Measurements from ENCODE around the gene CYP3A7.
"Not testable (repeated sequence)": the region's sequence is repeated elsewhere in the genome, so short reads cannot be mapped to it uniquely, and the experiment has no call there.

CYP3A7 gene

DNA sequence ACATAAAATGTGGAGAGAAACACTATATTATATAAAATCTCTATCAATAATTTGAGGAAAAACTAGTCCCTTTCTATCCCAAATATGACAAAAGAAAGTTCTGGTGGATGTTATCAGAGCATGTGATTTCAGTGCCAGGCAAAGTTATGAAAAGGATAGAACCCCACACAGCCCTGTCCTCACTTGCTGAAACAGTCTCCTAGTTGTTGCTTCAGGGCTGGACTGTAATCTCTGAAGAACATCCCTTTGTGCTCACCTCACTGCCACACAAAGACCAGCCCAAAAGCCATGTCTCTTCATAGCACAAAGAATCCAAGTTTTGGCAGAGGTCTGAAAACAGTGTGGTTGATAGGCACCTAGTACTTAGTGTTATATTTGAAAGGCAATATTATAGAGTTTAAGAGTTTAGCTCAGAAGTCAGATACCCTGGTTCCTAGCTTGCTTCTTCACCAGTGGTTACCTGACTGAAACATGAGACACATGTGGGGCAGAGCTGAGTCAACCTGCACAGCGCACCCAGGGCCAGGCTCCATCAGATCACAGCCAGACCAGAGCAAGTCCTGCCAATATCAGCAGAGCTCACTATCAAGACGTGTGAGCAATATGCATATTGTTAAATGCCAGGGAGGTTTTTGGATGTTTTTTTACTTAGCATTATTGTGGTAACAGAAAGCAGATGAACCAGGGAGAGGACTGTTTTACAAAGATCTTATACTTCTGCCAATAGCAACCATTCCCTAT lies 25.0 kb downstream of the CYP3A7 start:
- DNase-seq: no peak

DNA sequence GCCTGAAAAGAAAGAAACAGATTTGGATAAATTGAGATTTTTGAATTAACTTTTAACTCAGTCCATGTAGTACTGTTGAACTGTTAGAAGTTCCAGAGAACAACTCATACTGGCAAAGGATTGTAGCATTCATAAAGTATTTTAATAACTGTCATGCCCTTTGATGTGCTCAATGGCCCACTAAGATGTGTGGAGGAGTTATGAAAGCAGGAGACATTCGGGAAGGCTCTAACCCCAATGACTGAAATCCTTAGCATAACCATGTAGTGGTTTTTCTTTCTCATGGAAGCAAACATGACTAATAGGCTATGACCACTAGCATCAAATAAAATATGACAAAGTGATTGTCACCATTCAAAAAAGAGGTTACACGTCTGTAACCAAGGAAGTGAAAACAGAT lies 25.7 kb downstream of the CYP3A7 start:
- DNase-seq: no peak

DNA sequence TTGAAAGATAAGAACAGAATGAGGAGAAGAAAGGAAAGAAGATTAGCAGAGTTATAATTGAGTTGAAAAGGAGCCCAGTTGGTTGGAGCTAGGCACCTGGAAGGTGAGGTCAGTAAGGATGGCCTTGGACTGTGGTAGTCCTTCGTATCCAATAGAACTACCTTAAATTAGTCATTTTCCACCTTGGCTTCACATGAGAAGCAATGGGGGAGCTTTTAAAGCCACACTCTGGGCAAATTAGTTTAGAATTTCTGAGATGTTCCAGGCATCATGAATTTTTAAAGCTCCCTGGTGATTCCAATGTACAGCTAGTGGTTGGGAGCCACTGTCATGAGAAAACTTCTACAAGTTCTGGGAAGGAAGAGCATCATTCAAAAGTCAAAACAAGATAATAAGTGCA lies 27.9 kb downstream of the CYP3A7 start:
- DNase-seq: no peak

DNA sequence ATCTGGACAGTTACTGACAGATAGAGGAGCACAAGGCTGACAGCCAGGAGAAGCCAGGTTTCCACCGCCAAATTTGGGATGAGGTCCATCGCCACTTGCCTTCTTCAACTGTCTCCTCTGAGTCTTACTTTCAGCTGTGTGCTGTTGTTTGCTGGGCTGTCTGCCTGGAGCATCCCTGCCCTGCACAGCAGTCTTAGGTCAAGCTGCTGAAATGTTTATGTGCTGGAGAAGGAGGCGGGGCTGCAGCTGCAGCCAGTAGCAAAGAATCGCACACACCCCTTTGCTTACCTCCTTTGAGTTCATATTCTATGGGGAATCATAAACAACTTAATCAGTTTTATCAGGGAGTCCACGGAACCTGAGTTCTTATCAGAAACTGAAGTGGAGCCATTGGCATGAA lies 35.0 kb downstream of the CYP3A7 start:
- no peak for DNase-seq

DNA sequence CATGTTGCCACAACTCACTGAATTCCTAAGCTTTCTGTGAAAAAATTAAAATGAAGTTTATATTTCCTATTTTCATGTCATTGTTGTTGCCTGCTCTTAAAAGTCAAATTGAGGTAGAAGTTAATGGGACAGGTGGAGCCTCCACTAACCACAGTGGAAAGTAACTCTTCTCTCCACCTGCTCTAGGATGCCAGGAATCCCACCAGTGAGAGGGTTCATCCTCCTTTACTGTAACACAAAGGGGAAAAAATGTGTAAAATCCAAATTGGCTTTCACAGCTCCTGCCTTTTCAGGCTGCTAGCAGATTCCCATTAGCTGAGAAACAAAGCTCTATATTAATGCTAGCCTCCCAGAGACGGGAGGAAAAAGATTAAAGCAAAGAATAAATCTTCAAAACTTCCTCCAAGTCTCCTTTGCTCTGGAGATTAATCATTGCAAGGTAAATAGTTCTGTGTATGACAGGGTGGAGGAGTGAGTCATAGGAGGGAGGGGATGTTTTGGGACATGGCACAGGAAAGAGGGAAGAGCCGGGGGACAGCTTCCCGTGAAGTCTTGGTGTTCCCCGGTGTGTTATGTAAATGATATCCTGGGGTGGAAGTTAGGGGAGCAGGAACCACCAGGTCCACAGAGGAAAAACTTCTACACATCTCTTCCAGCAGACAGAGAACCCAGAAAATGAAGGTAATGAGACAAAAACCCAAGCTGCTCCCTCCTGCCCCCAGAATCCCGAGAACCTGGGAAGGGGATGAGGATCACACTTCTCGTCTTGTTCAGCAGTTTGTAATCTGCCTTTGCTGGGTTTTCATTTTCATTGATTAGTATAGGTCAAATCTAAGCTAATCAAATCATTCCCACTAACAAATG lies 35.9 kb downstream of the CYP3A7 start:
- DNase-seq: not testable (repeated sequence)

DNA sequence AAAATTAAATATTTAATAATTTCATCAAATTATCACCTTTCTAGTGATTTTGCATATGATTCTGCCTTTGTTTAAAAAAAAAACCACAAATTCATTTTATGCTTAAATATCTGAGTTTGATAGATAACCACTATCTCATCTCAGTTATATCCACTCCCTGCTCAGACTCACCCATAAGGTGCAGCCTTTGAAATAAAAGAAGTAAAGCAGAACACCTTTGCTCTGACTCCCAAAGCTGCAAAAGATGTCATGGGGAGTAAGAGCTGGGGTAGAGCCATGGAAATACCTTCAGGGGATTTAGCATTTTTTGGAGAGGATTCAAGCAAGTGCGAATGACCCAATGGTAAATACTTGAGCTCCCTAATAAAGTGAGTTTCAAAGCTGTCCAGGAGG lies 40.1 kb downstream of the CYP3A7 start:
- no peak for DNase-seq

DNA sequence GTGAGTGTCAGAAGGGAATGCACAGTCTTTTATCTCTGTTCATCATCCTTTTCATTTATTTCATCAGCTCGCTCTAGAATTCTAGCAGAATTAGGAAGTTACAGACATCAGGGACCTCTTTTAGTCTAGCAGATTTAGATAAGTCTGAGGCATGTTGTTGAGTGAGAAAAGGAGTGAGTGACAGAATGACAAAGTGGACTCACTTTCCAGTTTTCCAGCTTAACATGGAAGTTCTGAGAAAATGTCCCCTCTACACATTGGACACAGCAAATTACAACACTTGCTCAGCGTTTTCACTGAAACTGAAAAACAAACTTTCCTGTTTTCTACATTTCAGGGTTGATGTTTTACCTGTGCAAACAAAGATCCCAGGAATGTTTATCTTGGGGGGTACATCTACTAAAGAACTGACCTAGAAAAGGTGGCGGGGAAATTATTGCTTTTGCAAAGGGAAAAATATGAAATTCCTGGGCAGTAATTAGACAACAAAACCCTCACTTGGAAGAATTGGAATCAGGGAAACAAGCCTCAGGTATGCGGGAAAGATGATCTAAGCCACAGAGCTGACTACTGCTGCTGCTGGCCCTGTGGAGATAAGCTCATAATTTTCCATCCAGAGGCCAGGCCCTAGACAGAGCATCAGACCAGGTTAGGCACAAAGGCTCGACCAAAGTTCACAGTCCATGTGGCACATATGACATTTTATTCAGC lies 40.6 kb downstream of the CYP3A7 start:
- DNase-seq: no peak

DNA sequence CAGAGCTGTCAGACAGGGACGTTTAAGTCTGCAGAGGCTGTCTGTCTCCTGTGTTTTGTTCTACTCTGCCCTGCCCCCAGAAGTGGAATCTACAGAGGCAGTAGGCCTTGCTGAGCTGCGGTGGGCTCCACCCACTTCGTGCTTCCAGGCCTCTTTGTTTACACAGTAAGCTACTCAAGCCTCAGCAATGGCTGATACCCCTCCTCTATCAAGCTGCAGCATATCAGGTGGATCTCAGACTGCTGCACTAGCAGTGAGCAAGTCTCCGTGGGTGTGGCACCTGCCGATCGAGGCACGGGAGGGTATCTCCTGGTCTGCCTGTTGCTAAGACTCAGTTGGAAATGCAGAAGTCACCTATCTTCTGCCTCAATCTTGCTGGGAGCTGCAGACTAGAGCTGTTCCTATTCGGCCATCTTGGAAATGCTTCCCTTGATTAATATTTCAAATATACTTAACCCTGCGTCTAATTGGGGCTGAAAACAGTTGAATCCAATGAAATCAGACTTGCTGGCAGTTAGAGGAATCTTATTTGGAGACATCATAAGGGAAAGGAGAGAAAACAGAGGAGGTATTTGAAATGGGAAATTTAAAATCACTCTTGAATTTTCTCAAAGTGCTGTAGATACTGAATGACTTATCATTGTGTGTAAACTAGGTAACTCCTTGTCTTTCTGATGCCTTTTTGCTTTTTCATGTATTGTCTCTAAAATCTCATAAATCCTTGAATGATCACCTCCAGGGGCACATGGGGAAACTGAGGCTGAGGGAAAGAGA lies 41.4 kb downstream of the CYP3A7 start:
- DNase-seq: no peak

DNA sequence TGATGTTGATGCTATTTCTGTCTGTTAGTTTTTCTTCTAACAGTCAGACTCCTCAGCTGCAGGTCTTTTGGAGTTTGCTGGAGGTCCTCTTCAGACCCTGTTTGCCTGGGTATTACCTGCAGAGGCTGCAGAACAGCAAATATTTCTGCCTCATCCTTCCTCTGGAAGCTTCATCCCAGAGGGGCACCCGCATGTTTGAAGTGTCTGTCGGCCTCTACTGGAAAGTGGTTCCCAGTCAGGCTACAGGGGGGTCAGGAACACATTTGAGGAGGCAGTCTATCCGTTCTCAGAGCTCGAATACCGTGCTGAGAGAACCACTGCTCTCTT lies 41.9 kb downstream of the CYP3A7 start:
- no peak for DNase-seq

DNA sequence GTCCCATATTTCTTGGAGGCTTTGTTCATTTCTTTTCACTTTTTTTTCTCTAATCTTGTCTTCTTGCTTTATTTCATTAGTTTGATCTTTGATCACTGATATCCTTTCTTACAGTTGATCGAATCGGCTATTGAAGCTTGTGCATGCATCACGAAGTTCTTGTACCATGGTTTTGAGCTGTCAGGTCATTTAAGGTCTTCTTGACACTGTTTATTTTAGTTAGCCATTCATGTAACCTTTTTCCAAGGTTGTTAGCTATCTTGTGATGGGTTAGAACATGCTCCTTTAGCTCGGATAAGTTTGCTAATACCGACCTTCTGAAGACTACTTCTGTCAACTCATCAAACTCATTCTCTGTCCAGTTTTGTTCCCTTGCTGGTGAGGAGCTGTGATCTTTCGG lies 42.4 kb downstream of the CYP3A7 start:
- not testable (repeated sequence) for DNase-seq

DNA sequence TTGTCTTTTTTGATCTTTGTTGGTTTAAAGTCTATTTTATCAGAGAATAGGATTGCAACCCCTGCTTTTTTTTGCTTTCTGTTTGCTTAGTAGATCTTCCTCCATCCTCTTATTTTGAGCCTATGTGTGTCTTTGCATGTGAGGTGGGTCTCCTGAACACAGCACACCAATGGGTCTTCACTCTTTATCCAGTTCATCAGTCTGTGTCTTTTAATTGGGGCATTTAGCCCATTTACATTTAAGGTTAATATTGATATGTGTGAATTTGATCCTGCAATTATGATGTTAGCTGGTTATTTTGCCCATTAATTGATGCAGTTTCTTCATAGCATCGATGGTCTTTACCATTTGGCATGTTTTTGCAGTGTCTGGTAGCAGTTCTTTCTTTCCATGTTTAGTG lies 43.3 kb downstream of the CYP3A7 start:
- DNase-seq: not testable (repeated sequence)

DNA sequence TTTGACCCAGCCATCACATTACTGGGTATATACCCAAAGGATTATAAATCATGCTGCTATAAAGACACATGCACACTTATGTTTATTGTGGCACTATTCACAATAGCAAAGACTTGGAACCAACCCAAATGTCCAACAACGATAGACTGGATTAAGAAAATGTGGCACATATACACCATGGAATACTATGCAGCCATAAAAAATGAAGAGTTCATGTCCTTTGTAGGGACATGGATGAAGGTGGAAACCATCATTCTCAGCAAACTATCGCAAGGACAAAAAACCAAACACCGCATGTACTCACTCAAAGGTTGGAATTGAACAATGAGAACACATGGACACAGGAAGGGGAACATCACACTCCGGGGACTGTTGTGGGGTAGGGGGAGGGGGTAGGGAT lies 44.1 kb downstream of the CYP3A7 start:
- not testable (repeated sequence) for DNase-seq

DNA sequence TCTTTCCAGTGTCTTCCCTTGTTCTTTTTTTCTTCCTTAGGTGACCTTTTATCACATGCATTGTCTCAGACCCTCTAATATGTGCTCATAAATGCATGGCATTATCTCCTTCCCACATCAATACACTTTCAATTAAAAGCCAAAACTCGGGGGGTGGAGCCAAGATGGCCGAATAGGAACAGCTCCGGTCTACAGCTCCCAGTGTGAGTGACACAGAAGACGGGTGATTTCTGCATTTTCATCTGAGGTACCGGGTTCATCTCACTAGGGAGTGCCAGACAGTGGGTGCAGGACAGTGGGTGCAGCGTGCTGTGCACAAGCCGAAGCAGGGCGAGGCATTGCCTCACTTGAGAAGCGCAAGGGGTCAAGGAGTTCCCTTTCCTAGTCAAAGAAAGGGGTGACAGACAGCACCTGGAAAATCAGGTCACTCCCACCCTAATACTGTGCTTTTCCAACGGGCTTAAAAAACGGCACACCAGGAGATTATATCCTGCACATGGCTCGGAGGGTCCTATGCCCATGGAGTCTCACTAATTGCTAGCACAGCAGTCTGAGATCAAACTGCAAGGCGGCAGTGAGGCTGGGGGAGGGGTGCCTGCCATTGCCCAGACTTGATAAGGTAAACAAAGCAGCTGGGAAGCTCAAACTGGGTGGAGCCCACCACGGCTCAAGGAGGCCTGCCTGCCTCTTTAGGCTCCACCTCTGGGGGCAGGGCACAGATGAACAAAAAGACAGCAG lies 49.0 kb downstream of the CYP3A7 start:
- not testable (repeated sequence) for DNase-seq

DNA sequence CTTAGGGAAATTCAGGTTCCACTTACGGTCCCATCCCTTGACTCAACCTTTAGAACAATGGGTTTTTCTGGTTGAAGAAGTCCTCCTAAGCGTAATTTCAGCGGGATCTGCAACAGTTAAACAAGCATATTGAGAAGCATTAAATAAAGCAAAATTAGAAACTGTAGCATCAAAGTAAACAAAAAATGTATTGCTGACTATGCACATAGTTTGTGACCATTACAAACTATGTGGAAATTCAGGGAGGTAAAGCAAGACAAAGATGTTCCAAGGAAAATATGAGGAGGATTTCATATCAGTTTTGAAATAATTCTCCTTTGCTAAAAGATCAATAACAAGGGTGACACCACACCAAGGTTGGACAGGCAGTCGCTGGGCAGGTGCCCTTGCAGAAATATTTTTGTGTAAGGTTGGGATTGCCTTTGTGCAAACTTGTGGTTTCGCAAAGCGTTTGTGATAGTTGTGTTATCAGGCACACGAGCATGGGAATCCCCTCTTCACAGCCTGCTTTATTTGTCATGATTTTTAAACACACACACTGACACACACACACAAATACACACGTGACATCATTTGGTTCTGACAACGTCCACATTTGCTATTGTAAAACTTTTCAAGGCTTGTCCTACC lies 49.8 kb downstream of the CYP3A7 start:
- no peak for DNase-seq

DNA sequence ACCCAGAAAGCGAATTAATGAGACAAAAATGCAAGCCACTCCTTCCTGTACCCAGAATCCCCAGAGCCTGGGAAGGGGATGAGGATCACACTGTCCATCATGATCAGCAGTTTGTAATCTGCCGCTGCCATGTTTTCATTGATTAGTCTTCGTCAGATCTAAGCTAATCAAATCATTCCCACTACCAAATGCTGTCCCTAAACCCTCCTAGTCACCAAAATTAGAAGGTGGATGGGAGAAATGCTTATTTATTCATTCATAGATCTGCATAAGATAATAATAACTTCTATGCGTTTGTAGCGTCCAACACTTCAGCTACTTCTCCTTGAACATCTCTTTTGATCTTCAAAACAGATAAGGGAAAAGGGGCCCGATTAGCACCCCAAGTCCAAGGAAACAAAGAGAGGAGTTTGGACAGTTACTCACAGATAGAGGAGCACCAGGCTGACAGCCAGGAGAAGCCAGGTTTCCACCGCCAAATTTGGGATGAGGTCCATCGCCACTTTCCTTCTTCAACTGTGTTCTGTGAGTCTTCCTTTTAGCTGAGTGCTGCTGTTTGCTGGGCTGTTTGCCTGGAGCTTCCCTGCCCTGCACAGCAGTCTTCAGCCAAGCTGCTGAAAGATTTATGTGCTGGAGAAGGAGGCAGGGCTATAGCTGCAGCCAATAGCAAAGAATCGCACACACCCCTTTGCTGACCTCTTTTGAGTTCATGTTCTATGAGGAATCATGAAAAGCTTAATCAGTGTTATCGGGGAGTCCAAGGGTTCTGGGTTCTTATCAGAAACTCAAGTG lies 55.4 kb downstream of the CYP3A7 start, which contains the start of gene CYP3A5:
TSS of gene CYP3A5 (minus strand) at position 597 of the 792 bp plus-strand sequence. CDS start at position 497, 100 bp downstream.
- no peak for DNase-seq

DNA sequence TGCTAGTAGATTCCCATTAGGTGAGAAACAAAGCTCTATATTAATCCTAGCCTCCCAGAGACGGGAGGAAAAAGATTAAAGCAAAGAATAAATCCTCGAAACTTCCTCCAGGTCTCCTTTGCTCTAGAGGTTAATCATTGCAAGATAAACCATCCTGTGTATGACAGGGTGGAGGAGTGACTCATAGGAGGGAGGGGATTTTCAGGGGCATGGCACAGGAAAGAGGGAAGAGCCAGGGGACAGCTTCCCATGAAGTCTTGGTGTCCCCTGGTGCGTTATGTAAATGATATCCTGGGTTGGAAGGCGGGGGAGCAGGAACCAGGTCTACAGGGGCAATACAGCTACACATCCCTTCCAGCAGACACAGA lies 56.0 kb downstream of the CYP3A7 start:
- no peak for DNase-seq

DNA sequence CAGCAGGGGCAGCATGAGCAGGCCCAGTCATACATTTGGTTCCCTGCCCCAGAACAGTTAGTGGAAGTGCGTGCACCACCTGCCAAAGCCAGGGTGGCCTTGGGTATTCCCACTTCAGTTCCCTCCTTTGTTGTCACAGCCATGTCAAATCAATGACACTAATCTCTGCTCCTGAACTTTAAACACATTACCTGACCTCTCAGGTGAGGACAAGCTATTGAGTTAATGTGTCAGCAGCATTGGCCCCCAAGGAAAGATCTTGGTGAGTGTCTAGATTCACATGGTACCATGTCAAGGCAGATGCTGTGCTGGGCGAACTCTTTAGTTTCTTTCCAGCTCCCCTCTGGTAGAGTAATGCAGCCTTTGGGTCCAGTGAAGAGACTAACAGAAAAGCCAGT lies 57.3 kb downstream of the CYP3A7 start:
- no peak for DNase-seq

DNA sequence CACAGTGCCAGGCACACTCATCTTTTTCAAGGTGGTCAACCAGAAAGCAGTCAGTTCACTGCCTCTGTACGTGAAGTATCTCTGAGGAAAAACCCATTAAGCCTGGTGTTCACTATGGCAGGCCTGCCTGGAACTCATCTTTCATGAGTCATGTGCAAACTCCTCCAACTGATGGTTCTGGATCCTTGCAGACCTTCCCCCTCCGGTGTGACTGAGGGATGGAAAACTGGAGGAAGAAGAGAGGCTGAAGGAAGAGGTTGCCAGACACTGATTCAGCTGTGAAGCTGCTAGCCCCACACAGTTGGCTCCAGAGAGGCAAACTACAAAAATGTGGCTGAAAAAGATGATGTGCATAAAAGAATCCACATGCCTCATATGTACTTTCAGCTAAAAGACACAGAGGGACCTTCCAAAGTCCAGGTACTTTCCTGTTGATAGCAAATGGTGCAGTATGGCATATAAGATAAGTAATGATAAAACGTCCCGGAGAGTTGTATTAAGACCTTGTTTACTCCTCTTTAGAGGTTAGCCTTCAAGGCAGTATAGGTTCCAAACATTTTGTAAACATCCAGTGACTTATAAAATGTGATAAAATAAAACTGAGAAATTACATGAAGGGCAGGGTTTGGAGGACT lies 57.9 kb downstream of the CYP3A7 start:
- no peak for DNase-seq

Data from amygdala (tissue), 56 donors.